Measurements from ENCODE around the gene HILPDA. TPM values are rescaled to one million over a fixed set of nuclear protein-coding genes. Genes with fewer than 3 reads are reported as not detected.
A peak's percentile ranks its signal among the peaks of the same experiment; 100 is the strongest.

The HILPDA gene
- total and polyA plus RNA-seq, 2 donors = 8.6 to 9.0 TPM

DNA sequence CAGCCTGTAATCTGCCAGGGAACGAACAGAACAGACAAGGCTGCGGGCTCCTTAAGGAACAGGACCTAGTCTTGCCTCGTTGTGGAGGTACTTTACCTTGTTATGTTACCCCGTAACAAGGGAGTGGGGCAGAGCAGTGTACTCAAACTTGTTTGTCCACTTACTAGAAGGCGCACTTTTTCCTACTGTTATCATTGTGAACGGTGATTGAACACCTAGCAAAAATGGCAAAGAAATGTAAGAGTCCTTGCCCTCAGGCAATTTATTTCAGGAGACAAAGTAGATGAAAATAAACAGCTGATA lies 45.3 kb upstream of the HILPDA start:
- Histone ChIP-seq H3K9me3 (ENCODE audit: control insufficient read depth in 2 of 2, insufficient read depth in 1 of 2, low read length in 1 of 2) (peaks cover 0 to 3% of the 10 kb centered on the region in 2 donors), H3K4me1 (ENCODE audit: control insufficient read depth in 2 of 2, insufficient read depth in 2 of 2, low read length in 2 of 2) (peaks cover 4 to 23% of the 10 kb centered on the region in 2 donors), H3K27ac (ENCODE audit: low read depth in 1 of 2, low read length in 1 of 2) (peak overlapping the region in 1 of 2 donors; percentile 82), H3K27me3 (ENCODE audit: control insufficient read depth in 2 of 2, insufficient read depth in 1 of 2, low read length in 1 of 2) (peaks cover 8 to 65% of the 10 kb centered on the region in 2 donors), H3K36me3 (ENCODE audit: control insufficient read depth in 2 of 2, insufficient read depth in 2 of 2, low read length in 1 of 2) (no peaks in the 10 kb centered on the region), H3K4me3 (ENCODE audit: low read length in 2 of 2) (peak overlapping the region; percentile 52 to 81)
- DNase-seq (ENCODE audit: low read depth in 6 of 9, low spot score in 9 of 9) = no peak
- WGBS = 4% methylated on average over 6 of the region's 6 CpGs

DNA sequence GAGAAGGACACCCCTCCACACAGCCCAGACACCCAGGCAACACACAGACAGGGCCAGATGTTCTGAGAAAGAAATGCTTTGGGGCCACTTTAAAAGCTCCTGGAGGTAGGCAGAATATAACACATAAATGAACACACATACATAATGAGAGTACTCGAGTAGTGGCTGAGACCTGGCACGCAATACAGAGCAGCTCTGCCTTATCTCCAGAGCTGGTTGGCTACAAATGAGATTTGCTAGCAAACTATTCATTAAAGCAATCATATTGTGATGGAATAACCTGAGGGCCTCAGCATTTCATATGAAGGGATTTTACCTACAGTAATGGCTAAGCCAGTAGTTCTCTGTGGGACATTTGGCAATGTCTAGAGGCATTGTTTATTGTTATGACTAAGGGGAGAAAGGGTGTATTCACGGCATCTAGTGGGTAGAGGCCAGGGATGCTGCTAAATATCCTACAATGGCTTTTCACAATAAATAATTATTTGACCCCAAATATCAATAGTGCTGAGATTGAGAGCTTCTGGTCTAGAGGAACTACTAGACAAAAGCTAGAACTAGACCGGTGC lies 40.4 kb upstream of the HILPDA start:
- peaks cover 2 to 3% of the 10 kb centered on the region in 2 donors for H3K4me1 ChIP-seq (ENCODE audit: control insufficient read depth in 2 of 2, insufficient read depth in 2 of 2, low read length in 2 of 2)
- DNase-seq (ENCODE audit: low read depth in 6 of 9, low spot score in 9 of 9) = no peak
- H3K36me3 ChIP-seq (ENCODE audit: control insufficient read depth in 2 of 2, insufficient read depth in 2 of 2, low read length in 1 of 2) = no peaks in the 10 kb centered on the region
- 97% methylated on average over 4 of the region's 4 CpGs for WGBS
- H3K27me3 ChIP-seq (ENCODE audit: control insufficient read depth in 2 of 2, insufficient read depth in 1 of 2, low read length in 1 of 2) = peaks cover 0 to 21% of the 10 kb centered on the region in 2 donors
- H3K4me3 ChIP-seq (ENCODE audit: low read length in 2 of 2) = no peak overlapping the region
- no peak overlapping the region for H3K27ac ChIP-seq (ENCODE audit: low read depth in 1 of 2, low read length in 1 of 2)
- H3K9me3 ChIP-seq (ENCODE audit: control insufficient read depth in 2 of 2, insufficient read depth in 1 of 2, low read length in 1 of 2) = no peaks in the 10 kb centered on the region

DNA sequence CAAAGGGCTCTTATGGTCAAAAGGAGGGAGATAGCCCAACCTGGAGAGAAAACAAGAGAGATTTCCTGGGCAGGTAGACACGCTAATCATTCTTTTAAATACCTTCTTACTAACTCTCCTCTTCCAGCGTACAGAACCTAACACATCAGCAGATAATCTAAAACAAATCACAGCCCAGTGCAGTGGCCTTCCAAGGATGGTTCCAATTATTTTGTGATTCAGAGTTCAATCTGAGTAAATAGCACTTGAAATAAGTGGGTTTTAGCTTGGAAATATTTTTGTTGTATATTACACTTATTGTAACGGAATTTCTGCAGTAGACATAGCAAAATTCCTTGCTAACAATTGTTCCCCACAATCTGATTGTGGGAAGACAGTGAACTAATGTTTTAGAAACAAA lies 38.6 kb upstream of the HILPDA start:
- no peak for DNase-seq (ENCODE audit: low read depth in 6 of 9, low spot score in 9 of 9)
- Histone ChIP-seq H3K27me3 (ENCODE audit: control insufficient read depth in 2 of 2, insufficient read depth in 1 of 2, low read length in 1 of 2) (peaks cover 0 to 5% of the 10 kb centered on the region in 2 donors), H3K9me3 (ENCODE audit: control insufficient read depth in 2 of 2, insufficient read depth in 1 of 2, low read length in 1 of 2) (no peaks in the 10 kb centered on the region), H3K4me1 (ENCODE audit: control insufficient read depth in 2 of 2, insufficient read depth in 2 of 2, low read length in 2 of 2) (no peaks in the 10 kb centered on the region), H3K27ac (ENCODE audit: low read depth in 1 of 2, low read length in 1 of 2) (no peak overlapping the region), H3K36me3 (ENCODE audit: control insufficient read depth in 2 of 2, insufficient read depth in 2 of 2, low read length in 1 of 2) (no peaks in the 10 kb centered on the region), H3K4me3 (ENCODE audit: low read length in 2 of 2) (no peak overlapping the region)
- WGBS = 95% methylated on average over 3 of the region's 3 CpGs

DNA sequence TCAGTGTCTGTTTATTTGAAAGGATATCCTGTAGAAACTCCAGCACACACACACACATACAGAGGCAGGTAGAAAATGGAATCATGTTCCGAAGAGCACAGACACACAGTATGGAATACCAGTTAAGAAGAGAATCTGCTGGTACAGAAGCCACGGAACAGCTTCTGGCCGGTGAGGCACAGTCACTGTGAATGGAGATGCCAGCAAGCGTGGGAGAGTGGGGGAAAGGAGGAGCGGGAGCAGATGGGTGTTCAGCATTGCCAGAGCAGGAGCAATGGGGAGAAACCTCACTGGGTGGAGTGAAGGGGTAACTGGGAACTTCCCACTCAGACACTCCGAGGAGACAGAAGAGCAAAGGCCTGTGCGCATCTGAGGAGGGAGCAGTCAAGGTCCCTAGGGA lies 36.4 kb upstream of the HILPDA start:
- no peak for DNase-seq (ENCODE audit: low read depth in 6 of 9, low spot score in 9 of 9)
- H3K4me3 ChIP-seq (ENCODE audit: low read length in 2 of 2) = no peak overlapping the region
- no peaks in the 10 kb centered on the region for H3K4me1 ChIP-seq (ENCODE audit: control insufficient read depth in 2 of 2, insufficient read depth in 2 of 2, low read length in 2 of 2)
- no peak overlapping the region for H3K27ac ChIP-seq (ENCODE audit: low read depth in 1 of 2, low read length in 1 of 2)
- H3K36me3 ChIP-seq (ENCODE audit: control insufficient read depth in 2 of 2, insufficient read depth in 2 of 2, low read length in 1 of 2) = no peaks in the 10 kb centered on the region
- 99% methylated on average over 7 of the region's 7 CpGs for WGBS
- H3K9me3 ChIP-seq (ENCODE audit: control insufficient read depth in 2 of 2, insufficient read depth in 1 of 2, low read length in 1 of 2) = no peaks in the 10 kb centered on the region
- no peaks in the 10 kb centered on the region for H3K27me3 ChIP-seq (ENCODE audit: control insufficient read depth in 2 of 2, insufficient read depth in 1 of 2, low read length in 1 of 2)

DNA sequence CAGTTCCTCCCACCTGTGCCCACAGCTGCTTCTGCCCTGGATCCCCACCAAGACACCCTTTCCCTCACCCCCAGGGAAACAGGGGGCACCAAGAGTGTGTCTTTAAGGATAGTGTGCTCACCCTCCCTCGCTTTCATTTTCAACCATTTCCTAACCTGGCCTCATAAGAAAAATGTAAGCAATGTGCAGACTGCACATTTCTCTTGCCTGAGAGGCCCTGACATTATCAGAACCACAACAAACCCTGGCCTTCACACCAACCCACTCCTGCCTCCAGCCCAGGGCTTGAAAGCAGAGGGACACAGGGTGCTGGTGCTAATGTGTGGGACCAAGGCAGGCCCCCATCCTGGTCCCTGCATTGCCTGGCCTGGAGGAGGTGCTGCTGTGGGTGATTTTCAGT lies 34.9 kb upstream of the HILPDA start:
- WGBS = 90% methylated on average over 1 of the region's 1 CpG

DNA sequence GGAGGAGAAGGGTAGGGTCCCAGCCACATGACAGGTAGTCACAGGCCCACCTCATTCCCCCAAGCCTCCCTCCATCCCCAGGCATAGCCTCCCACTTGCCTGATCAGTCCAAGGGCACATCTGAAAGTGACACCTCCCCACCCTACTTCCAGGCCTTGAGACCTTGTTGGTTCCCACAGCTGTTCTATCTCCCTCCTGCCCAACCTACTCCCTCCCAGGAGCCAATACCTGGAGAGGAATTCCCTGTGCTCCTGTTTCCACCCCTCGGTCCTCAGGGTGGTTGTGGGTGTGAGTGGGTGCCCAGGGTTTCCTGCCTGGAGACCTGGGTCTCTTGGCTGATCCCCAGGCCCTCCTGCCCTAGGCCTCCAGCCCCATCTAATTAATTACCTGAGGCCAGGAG lies 34.3 kb upstream of the HILPDA start:
- DNase-seq (ENCODE audit: low read depth in 6 of 9, low spot score in 9 of 9) = no peak
- Histone ChIP-seq H3K4me1 (ENCODE audit: control insufficient read depth in 2 of 2, insufficient read depth in 2 of 2, low read length in 2 of 2) (no peaks in the 10 kb centered on the region), H3K27ac (ENCODE audit: low read depth in 1 of 2, low read length in 1 of 2) (no peak overlapping the region), H3K36me3 (ENCODE audit: control insufficient read depth in 2 of 2, insufficient read depth in 2 of 2, low read length in 1 of 2) (no peaks in the 10 kb centered on the region), H3K4me3 (ENCODE audit: low read length in 2 of 2) (no peak overlapping the region), H3K9me3 (ENCODE audit: control insufficient read depth in 2 of 2, insufficient read depth in 1 of 2, low read length in 1 of 2) (no peaks in the 10 kb centered on the region), H3K27me3 (ENCODE audit: control insufficient read depth in 2 of 2, insufficient read depth in 1 of 2, low read length in 1 of 2) (no peaks in the 10 kb centered on the region)
- 100% methylated on average over 1 of the region's 1 CpG for WGBS

More for the DNA sequence above, 34.9 kb upstream of the HILPDA start:
- Histone ChIP-seq H3K4me1 (ENCODE audit: control insufficient read depth in 2 of 2, insufficient read depth in 2 of 2, low read length in 2 of 2) (no peaks in the 10 kb centered on the region), H3K9me3 (ENCODE audit: control insufficient read depth in 2 of 2, insufficient read depth in 1 of 2, low read length in 1 of 2) (no peaks in the 10 kb centered on the region), H3K27me3 (ENCODE audit: control insufficient read depth in 2 of 2, insufficient read depth in 1 of 2, low read length in 1 of 2) (no peaks in the 10 kb centered on the region), H3K36me3 (ENCODE audit: control insufficient read depth in 2 of 2, insufficient read depth in 2 of 2, low read length in 1 of 2) (no peaks in the 10 kb centered on the region), H3K4me3 (ENCODE audit: low read length in 2 of 2) (no peak overlapping the region), H3K27ac (ENCODE audit: low read depth in 1 of 2, low read length in 1 of 2) (no peak overlapping the region)
- DNase-seq (ENCODE audit: low read depth in 6 of 9, low spot score in 9 of 9) = no peak

DNA sequence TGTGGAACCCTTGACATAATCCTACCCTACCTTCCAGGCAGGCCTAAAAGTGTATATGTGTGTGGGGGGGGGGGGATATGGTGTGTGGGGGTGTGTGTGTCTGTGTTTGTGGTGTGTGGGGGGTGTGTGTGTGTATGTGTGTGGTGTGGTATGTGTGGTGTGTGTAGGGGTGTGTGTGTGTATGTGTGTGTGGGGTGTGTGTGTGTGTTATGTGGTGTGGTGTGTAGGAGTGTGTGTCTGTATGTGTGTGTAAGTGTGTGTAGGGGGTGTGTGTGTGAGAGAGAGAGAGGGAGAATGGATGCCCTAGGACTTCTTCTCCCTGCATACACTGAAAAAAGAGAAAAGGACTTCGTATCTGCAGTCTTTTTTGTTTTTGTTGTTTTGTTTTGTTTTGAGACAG lies 33.6 kb upstream of the HILPDA start:
- H3K27ac ChIP-seq (ENCODE audit: low read depth in 1 of 2, low read length in 1 of 2) = no peak overlapping the region
- no peaks in the 10 kb centered on the region for H3K27me3 ChIP-seq (ENCODE audit: control insufficient read depth in 2 of 2, insufficient read depth in 1 of 2, low read length in 1 of 2)
- H3K4me3 ChIP-seq (ENCODE audit: low read length in 2 of 2) = no peak overlapping the region
- H3K9me3 ChIP-seq (ENCODE audit: control insufficient read depth in 2 of 2, insufficient read depth in 1 of 2, low read length in 1 of 2) = no peaks in the 10 kb centered on the region
- no peak for DNase-seq (ENCODE audit: low read depth in 6 of 9, low spot score in 9 of 9)
- H3K4me1 ChIP-seq (ENCODE audit: control insufficient read depth in 2 of 2, insufficient read depth in 2 of 2, low read length in 2 of 2) = no peaks in the 10 kb centered on the region
- H3K36me3 ChIP-seq (ENCODE audit: control insufficient read depth in 2 of 2, insufficient read depth in 2 of 2, low read length in 1 of 2) = no peaks in the 10 kb centered on the region
- 91% methylated on average over 1 of the region's 1 CpG for WGBS

DNA sequence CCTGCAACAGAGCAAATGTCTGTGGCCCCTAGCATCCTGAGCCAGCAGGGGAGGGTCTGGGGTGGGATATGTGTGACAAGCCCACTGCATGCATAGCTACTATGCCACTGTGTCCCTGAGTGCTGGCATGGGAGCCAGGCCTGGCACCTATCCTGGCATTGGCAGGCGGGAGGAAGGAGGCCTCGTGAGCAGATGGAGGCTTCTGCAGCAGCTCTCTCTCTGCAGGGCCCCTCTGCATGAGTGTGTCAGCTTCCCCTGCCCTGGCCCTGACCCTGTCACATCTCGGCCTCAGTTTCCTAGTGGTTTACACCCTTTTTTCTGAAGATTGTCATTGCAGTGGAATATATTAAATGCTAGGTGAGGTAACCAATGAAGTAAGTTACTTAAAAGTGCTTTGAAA lies 32.8 kb upstream of the HILPDA start:
- no peak overlapping the region for H3K4me3 ChIP-seq (ENCODE audit: low read length in 2 of 2)
- H3K4me1 ChIP-seq (ENCODE audit: control insufficient read depth in 2 of 2, insufficient read depth in 2 of 2, low read length in 2 of 2) = no peaks in the 10 kb centered on the region
- WGBS = 93% methylated on average over 3 of the region's 3 CpGs
- no peaks in the 10 kb centered on the region for H3K27me3 ChIP-seq (ENCODE audit: control insufficient read depth in 2 of 2, insufficient read depth in 1 of 2, low read length in 1 of 2)
- no peak for DNase-seq (ENCODE audit: low read depth in 6 of 9, low spot score in 9 of 9)
- no peak overlapping the region for H3K27ac ChIP-seq (ENCODE audit: low read depth in 1 of 2, low read length in 1 of 2)
- H3K36me3 ChIP-seq (ENCODE audit: control insufficient read depth in 2 of 2, insufficient read depth in 2 of 2, low read length in 1 of 2) = no peaks in the 10 kb centered on the region
- H3K9me3 ChIP-seq (ENCODE audit: control insufficient read depth in 2 of 2, insufficient read depth in 1 of 2, low read length in 1 of 2) = no peaks in the 10 kb centered on the region

DNA sequence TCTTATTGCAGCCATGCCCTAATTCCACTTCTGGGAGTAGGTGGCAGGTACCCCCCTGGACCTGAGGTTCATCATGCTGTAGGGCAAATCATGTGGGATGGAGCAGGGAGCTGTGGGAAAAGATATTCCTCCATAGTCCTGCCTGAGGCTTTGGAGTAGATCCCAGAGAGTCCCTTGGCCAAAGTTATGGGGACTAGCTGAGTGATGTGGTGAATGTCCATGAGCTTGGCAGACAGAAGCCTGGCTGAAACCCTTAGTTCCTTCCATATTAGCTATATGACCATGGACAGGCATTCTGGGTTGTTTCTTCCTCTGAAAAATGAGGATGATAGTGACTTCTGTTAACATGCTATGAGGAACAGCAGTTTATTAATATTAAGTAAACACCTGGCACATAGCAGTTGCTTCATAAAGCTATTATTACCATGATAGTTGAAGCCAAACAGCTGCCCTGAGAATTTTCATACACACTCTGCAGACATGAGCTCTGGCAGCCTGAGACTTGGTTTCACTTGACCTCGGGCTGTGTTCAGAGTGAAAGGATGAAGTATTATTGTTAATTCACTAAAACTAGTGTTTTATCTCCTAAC lies 30.9 kb upstream of the HILPDA start:
- no peak overlapping the region for H3K4me3 ChIP-seq (ENCODE audit: low read length in 2 of 2)
- H3K4me1 ChIP-seq (ENCODE audit: control insufficient read depth in 2 of 2, insufficient read depth in 2 of 2, low read length in 2 of 2) = no peaks in the 10 kb centered on the region
- no peak for DNase-seq (ENCODE audit: low read depth in 6 of 9, low spot score in 9 of 9)
- no peaks in the 10 kb centered on the region for H3K27me3 ChIP-seq (ENCODE audit: control insufficient read depth in 2 of 2, insufficient read depth in 1 of 2, low read length in 1 of 2)
- 94% methylated on average over 1 of the region's 1 CpG for WGBS
- no peaks in the 10 kb centered on the region for H3K36me3 ChIP-seq (ENCODE audit: control insufficient read depth in 2 of 2, insufficient read depth in 2 of 2, low read length in 1 of 2)
- no peak overlapping the region for H3K27ac ChIP-seq (ENCODE audit: low read depth in 1 of 2, low read length in 1 of 2)
- H3K9me3 ChIP-seq (ENCODE audit: control insufficient read depth in 2 of 2, insufficient read depth in 1 of 2, low read length in 1 of 2) = no peaks in the 10 kb centered on the region

Data from thymus (tissue), 11 donors.